Endothelial cell of umbilical vein (primary cell): Measurements from ENCODE around the gene GPATCH2. TPM values are rescaled to one million over a fixed set of nuclear protein-coding genes. Genes with fewer than 3 reads are reported as not detected.

Experiments used
- BruUV-seq: library from RNA; stranded (reverse); fragments of 400-500 nt; replicated peaks from 2 replicates; lab custom pipeline; 2021; lab: Mats Ljungman, UMichigan
- CTCF ChIA-PET: fragments of 300-600, 350-600 bp; sonication (Branson Sonifier 250); formaldehyde crosslinking; loops from one replicate; lab custom pipeline; 2021; ENCODE audit warnings: antibody characterized with exemption, inconsistent platforms; lab: Charles Lee
- POLR2A ChIA-PET: fragments of 300-600, 350-600 bp; sonication (Branson Sonifier 250); formaldehyde crosslinking; loops from one replicate; lab custom pipeline; 2021; ENCODE audit warnings: antibody characterized with exemption, inconsistent platforms; lab: Charles Lee
- DNase-seq: peaks from one replicate; pipeline ENCODE4 v3.0.0-alpha.2; 2011; ENCODE audit warnings: low read depth, low spot score
- FAIRE-seq: peaks from 2 replicates; lab custom pipeline; 2011; peaks lifted over from hg19 to GRCh38; lab: Jason Lieb, UNC
- H2AFZ ChIP-seq: 2 replicates; pipeline ENCODE4 v1.6.0; 2012; ENCODE audit warnings: low read depth, low read length, control low read depth, inconsistent platforms
- H3K27ac ChIP-seq: 2 replicates; pipeline ENCODE4 v1.5.1; 2011; ENCODE audit warnings: low read depth, mild to moderate bottlenecking, control low read depth, low read length, moderate library complexity; ENCODE audit not compliant: insufficient read depth
- H3K27me3 ChIP-seq, 2 experiments: 2 replicates each; pipeline versions ENCODE4 v1.6.0 to v1.6.1; 2011; ENCODE audit warnings: low read length in 2 of 2, mixed read lengths in 1 of 2; ENCODE audit not compliant: control insufficient read depth in 2 of 2, insufficient read depth in 2 of 2
- H3K36me3 ChIP-seq, 2 experiments: 2 replicates in 1 of 2; 3 replicates in 1 of 2; pipeline ENCODE4 v1.5.1; 2011; ENCODE audit warnings: low read length in 2 of 2, mild to moderate bottlenecking in 1 of 2, moderate library complexity in 1 of 2; ENCODE audit not compliant: control insufficient read depth in 2 of 2, insufficient read depth in 2 of 2; ENCODE audit errors: extremely low read depth in 1 of 2
- H3K4me1 ChIP-seq: 3 replicates; pipeline ENCODE4 v1.5.1; 2011; ENCODE audit warnings: mild to moderate bottlenecking, low read length; ENCODE audit not compliant: control insufficient read depth, insufficient read depth; ENCODE audit errors: extremely low read depth
- H3K4me2 ChIP-seq: 2 replicates; pipeline ENCODE4 v1.6.1; 2011; ENCODE audit warnings: low read length, control low read depth, mixed read lengths; ENCODE audit not compliant: insufficient read depth
- H3K4me3 ChIP-seq, 3 experiments: fragments of 200-600 bp in 1 of 3; sonication (generic), shearing (Covaris generic) in 1 of 3; replicated peaks in 1 of 3; 2 replicates each; pipeline ENCODE4 v1.5.1; 2011 to 2016; ENCODE audit warnings: control low read depth in 3 of 3, low read length in 3 of 3, mild to moderate bottlenecking in 2 of 3, inconsistent platforms in 1 of 3, low read depth in 1 of 3, moderate library complexity in 1 of 3; ENCODE audit not compliant: insufficient read depth in 1 of 3
- H3K79me2 ChIP-seq: 2 replicates; pipeline ENCODE4 v1.6.0; 2012; ENCODE audit warnings: low read length, inconsistent platforms; ENCODE audit not compliant: control insufficient read depth, insufficient read depth
- H3K9ac ChIP-seq: replicated peaks from 2 replicates; pipeline ENCODE3; 2011; ENCODE audit warnings: low read length, control low read depth; ENCODE audit not compliant: insufficient read depth; ENCODE audit errors: extremely low read depth
- H3K9me1 ChIP-seq: replicated peaks from 3 replicates; pipeline ENCODE4 v1.6.0; 2011; ENCODE audit warnings: mild to moderate bottlenecking, low read length; ENCODE audit not compliant: control insufficient read depth, insufficient read depth; ENCODE audit errors: extremely low read depth
- H3K9me3 ChIP-seq: replicated peaks from 2 replicates; pipeline ENCODE4 v1.5.1; 2012; ENCODE audit warnings: low read length, inconsistent platforms; ENCODE audit not compliant: control insufficient read depth, insufficient read depth
- H4K20me1 ChIP-seq: replicated peaks from 2 replicates; pipeline ENCODE3; 2011; ENCODE audit warnings: mild to moderate bottlenecking, low read length; ENCODE audit not compliant: control insufficient read depth, insufficient read depth; ENCODE audit errors: extremely low read depth
- EZH2 ChIP-seq: IDR thresholded peaks from 2 replicates; pipeline ENCODE4 v1.6.1; 2012; ENCODE audit warnings: borderline replicate concordance, low read depth, mild to moderate bottlenecking, moderate library complexity, low read length, inconsistent platforms; ENCODE audit not compliant: severe bottlenecking
- FOS ChIP-seq: IDR thresholded peaks from 2 replicates; pipeline ENCODE4 v1.6.1; 2011; ENCODE audit warnings: mild to moderate bottlenecking, low read length, moderate library complexity, borderline replicate concordance; ENCODE audit not compliant: insufficient read depth
- GATA2 ChIP-seq: IDR thresholded peaks from 2 replicates; pipeline ENCODE4 v1.7.0; 2011; ENCODE audit warnings: low read depth, mild to moderate bottlenecking, moderate library complexity, mixed read lengths, low read length; ENCODE audit not compliant: insufficient read length, insufficient read depth
- JUN ChIP-seq: IDR thresholded peaks from 2 replicates; pipeline ENCODE4 v1.6.1; 2011; ENCODE audit warnings: borderline replicate concordance, low read depth; ENCODE audit not compliant: insufficient read length, insufficient read depth
- MAX ChIP-seq: IDR thresholded peaks from 2 replicates; pipeline ENCODE4 v1.6.1; 2011; ENCODE audit not compliant: insufficient read depth, insufficient read length
- MYC ChIP-seq: IDR thresholded peaks from one replicate; pipeline ENCODE4 v1.6.1; 2011; ENCODE audit warnings: mild to moderate bottlenecking, low read depth, low read length
- POLR2A ChIP-seq: IDR thresholded peaks from 2 replicates; pipeline ENCODE4 v1.6.1; 2012; ENCODE audit warnings: low read depth, mild to moderate bottlenecking, control low read depth, low read length
- POLR2AphosphoS5 ChIP-seq: IDR thresholded peaks from 2 replicates; pipeline ENCODE4 v1.6.1; 2012; ENCODE audit warnings: low read depth, mild to moderate bottlenecking, control low read depth, low read length, moderate library complexity; ENCODE audit not compliant: insufficient read depth
- dilution Hi-C: fragments of 300-500 bp; cut with MboI; formaldehyde crosslinking; loops from one replicate; pipeline ENCODE4 v1.15.0; 2019; ENCODE audit warnings: low sequenced_read_pairs; ENCODE audit not compliant: extremely low pct_ligation_motif_present
- intact Hi-C: fragments of 100-400 bp; cut with micrococcal nuclease; formaldehyde crosslinking; loops from one replicate; pipeline ENCODE4 v1.10.0; 2022
- polyA plus RNA-seq, 4 experiments: library from polyadenylated mRNA; depleted of rRNA in 3 of 4; stranded (reverse) in 3 of 4; unstranded in 1 of 4; fragments of >200 nt; gene quantifications; 2 replicates each; pipeline versions ENCODE4 v1.2.1 to v1.2.3, GENCODE V29; 2011 to 2012; ENCODE audit warnings: missing spikeins in 1 of 4
- total RNA-seq: library from RNA; stranded (reverse); gene quantifications from 2 replicates; pipeline ENCODE4 v1.2.3, GENCODE V29; 2021
- TF ChIP-seq, protein P1 (sequence below), 2 donors: IDR thresholded peaks; 1 replicate in 1 of 2; 2 replicates in 1 of 2; pipeline ENCODE4 v1.5.1; 2011; ENCODE audit warnings: low read length in 2 of 2, mild to moderate bottlenecking in 2 of 2, moderate library complexity in 2 of 2, control low read depth in 1 of 2, inconsistent platforms in 1 of 2, low read depth in 1 of 2; ENCODE audit not compliant: insufficient read depth in 1 of 2; ENCODE audit errors: extremely low read depth in 1 of 2

Gene GPATCH2
- total and polyA plus RNA-seq, 2 donors (not counting 3 experiments of a cell fraction or from before 2014, with no cell fraction given), result 3.3 to 15.6 TPM

DNA sequence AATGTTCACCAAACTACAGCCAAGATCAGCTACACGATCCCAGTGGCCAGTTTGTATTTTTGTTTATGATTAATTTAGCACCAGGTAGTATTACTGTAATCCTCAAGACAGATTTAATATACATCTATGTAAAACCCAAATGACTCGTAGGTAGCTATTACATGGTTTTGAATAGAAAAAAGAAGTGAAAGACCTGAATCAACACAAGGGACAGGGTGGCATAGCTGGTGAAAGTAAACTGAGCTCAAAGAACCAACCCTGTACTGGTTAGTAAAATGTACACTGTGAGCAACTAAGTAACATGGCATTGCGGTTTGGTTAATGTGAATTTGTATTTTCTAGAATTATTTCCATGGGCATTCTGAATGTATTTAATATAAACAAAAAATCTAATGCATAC, 8.8 kb downstream of the GPATCH2 start:
- peaks cover 40% of the 10 kb centered on the region for H3K79me2 ChIP-seq
- FAIRE-seq (no peak), DNase-seq (no peak)
- CTCF ChIA-PET, result interaction anchor here (1.0 to 1.9 kb wide), 3 partner anchors 8 to 10 kb away, joined by 3 to 5 read pairs (median 3); partner anchors contain the start of genes GPATCH2 and SPATA17
- no peaks in the 10 kb centered on the region for H3K9me1 ChIP-seq
- H3K9me3 ChIP-seq, result no peaks in the 10 kb centered on the region
- H3K4me1 ChIP-seq, result no peaks in the 10 kb centered on the region
- POLR2A ChIA-PET, result no interaction called here
- no TSS peak for BruUV-seq
- dilution Hi-C loops, result no loop called here
- no peak overlapping the region for H3K4me2 ChIP-seq
- no peaks in the 10 kb centered on the region for H3K27me3 ChIP-seq
- H3K27ac ChIP-seq, result no peak overlapping the region
- no peak overlapping the region for H2AFZ ChIP-seq
- peaks cover 0 to 4% of the 10 kb centered on the region in 2 experiments for H3K36me3 ChIP-seq
- no peak overlapping the region for H3K4me3 ChIP-seq
- H3K9ac ChIP-seq, result no peak overlapping the region
- no peaks in the 10 kb centered on the region for H4K20me1 ChIP-seq
- TF ChIP-seq MYC (no peak), POLR2A (no peak), JUN (no peak), FOS (no peak), MAX (no peak), POLR2AphosphoS5 (no peak), EZH2 (no peak), GATA2 (no peak)
- TF ChIP-seq, protein P1, sequence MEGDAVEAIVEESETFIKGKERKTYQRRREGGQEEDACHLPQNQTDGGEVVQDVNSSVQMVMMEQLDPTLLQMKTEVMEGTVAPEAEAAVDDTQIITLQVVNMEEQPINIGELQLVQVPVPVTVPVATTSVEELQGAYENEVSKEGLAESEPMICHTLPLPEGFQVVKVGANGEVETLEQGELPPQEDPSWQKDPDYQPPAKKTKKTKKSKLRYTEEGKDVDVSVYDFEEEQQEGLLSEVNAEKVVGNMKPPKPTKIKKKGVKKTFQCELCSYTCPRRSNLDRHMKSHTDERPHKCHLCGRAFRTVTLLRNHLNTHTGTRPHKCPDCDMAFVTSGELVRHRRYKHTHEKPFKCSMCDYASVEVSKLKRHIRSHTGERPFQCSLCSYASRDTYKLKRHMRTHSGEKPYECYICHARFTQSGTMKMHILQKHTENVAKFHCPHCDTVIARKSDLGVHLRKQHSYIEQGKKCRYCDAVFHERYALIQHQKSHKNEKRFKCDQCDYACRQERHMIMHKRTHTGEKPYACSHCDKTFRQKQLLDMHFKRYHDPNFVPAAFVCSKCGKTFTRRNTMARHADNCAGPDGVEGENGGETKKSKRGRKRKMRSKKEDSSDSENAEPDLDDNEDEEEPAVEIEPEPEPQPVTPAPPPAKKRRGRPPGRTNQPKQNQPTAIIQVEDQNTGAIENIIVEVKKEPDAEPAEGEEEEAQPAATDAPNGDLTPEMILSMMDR (IDR thresholded peaks at IDR 0.05; ENCODE audit: extremely low read depth in 1 of 2, insufficient read depth in 1 of 2, low read depth in 1 of 2, low read length in 2 of 2), result no peak
- intact Hi-C loops, result no loop called here
